LNCAP (cell line): ENCODE data around the gene TPBG.

Experiments
- TF ChIP-seq, protein P1 (sequence below): fragments of 450-650 bp; IDR thresholded peaks from 2 replicates; pipeline ENCODE4 v1.5.1; 2017; ENCODE audit warnings: mild to moderate bottlenecking

TPBG gene

DNA sequence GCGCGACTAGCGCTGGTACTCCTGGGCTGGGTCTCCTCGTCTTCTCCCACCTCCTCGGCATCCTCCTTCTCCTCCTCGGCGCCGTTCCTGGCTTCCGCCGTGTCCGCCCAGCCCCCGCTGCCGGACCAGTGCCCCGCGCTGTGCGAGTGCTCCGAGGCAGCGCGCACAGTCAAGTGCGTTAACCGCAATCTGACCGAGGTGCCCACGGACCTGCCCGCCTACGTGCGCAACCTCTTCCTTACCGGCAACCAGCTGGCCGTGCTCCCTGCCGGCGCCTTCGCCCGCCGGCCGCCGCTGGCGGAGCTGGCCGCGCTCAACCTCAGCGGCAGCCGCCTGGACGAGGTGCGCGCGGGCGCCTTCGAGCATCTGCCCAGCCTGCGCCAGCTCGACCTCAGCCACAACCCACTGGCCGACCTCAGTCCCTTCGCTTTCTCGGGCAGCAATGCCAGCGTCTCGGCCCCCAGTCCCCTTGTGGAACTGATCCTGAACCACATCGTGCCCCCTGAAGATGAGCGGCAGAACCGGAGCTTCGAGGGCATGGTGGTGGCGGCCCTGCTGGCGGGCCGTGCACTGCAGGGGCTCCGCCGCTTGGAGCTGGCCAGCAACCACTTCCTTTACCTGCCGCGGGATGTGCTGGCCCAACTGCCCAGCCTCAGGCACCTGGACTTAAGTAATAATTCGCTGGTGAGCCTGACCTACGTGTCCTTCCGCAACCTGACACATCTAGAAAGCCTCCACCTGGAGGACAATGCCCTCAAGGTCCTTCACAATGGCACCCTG lies 1.6 kb downstream of the TPBG start:
- TF ChIP-seq, protein P1, sequence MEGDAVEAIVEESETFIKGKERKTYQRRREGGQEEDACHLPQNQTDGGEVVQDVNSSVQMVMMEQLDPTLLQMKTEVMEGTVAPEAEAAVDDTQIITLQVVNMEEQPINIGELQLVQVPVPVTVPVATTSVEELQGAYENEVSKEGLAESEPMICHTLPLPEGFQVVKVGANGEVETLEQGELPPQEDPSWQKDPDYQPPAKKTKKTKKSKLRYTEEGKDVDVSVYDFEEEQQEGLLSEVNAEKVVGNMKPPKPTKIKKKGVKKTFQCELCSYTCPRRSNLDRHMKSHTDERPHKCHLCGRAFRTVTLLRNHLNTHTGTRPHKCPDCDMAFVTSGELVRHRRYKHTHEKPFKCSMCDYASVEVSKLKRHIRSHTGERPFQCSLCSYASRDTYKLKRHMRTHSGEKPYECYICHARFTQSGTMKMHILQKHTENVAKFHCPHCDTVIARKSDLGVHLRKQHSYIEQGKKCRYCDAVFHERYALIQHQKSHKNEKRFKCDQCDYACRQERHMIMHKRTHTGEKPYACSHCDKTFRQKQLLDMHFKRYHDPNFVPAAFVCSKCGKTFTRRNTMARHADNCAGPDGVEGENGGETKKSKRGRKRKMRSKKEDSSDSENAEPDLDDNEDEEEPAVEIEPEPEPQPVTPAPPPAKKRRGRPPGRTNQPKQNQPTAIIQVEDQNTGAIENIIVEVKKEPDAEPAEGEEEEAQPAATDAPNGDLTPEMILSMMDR: no peak

DNA sequence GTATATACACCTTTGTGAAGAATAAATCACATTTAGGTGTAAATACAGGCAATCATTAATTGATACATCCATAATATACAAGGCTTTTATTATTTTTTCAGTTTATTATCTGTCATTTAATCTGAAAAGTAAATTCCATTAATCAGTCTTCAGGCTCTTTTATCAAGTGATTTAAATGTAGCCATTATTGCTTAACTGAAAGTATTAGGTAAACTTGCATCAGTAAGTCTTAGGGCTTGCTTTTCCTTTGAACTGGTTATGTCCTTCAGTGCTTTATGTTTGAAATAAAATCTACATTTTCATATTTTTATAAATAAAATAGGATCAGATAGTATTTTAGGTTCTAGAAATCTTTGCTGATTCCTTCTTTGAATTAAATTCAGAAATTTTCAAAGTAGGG lies 4.1 kb downstream of the TPBG start:
- TF ChIP-seq, protein P1: no peak

DNA sequence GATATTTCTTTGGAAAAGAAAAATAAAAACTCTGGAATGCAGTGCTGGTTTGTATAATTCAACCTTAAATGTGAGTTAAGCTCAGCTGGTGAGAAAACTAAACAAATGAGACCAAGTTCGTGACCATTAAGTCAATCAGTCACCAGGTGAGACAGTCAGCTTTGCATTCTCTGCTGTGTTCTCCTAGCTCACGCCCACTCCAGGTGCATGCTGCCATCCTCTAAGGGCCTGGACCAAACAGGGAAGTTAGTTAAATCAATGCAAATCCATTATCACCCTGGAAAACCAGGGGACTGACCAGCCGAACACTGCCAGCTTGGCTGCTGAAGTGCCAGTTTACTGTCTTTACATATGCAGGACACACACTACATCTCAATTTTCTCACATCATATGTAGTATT lies 7.2 kb downstream of the TPBG start:
- TF ChIP-seq, protein P1: no peak

DNA sequence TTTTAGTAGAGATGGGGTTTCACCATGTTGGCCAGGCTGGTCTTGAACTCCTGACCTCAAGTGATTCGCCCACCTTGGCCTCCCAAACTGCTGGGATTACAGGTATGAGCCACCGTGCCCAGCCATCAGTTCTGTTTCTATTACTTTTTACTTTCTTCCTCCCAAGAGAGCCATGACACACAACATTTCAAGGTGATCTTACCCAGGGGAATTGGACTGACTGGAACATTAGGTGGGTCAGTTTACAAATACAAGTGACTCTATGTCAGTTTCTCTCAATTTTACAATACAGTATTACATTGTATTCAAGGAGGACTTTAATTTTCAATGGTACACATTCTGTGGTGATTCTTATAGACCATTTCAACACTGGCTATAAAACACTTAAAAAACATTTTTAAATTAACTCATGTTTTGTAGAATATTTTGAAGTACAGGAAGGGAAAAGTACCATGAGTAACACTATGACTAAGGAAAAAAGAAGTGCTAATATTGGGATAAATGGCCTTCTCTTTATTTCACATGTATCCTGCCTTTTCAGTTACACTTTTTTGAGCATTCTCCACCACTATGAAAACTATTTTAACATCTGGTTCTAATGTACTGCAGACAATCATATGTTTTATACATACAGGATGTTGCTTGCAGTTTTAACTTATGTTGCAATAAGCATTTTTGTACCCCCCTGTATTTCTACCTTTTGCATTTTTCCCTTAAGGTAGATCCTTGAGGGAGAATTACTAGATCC lies 8.4 kb downstream of the TPBG start:
- TF ChIP-seq, protein P1: no peak

DNA sequence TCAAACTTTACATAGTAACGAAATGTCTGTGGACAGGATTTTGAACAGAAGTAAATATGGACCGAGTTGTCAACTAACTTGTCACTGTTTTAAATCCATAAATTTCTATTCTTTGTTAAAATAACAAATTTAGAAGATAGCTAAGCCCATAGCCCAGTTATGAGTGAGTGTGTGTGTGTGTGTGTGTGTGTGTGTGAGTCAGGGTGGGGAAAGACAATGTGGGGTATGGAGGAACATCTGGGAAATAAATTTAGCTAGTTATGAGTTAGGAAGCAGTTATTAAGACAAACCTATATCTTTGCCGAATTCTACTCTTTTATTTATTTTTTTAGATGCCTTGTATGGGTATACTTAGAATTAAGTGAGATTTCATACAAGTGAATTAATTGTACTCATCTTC lies 9.0 kb downstream of the TPBG start:
- TF ChIP-seq, protein P1: no peak

DNA sequence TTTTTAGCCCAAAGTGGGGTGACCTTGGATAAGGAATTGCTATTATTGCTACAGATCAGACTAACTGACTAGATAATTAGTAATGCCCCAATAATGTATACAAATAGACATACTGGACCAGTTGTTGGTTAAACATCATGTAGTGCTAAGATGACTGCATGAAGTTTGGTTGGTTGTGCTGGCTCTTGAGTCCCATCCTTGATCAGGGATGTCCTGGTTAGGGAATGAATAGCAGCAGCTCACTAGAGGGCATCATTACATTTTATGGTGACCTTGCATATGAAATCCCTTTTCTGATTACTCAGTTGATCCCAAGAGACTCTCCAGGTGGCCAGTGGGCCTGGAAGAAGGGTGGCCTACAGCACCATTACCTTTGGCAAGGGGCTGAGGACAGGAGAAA lies 10.9 kb downstream of the TPBG start:
- TF ChIP-seq, protein P1: no peak

DNA sequence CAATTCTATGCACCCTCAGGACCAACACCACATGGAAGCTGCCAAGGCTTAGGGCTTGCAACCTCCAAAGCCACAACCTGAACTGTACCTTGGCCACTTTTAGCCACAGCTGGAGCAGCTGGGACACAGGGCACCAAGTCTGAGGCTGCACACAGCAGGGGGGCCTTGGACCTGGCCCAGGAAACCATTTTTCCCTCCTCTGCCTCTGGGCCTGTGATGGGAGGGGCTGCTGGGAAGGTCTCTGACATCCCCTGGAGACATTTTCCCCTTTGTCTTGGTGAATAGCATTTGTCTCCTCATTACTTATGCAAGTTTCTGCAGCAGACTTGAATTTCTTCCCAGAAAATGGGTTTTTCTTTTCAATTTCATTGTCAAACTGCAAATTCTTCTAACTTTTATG lies 13.0 kb downstream of the TPBG start:
- TF ChIP-seq, protein P1: no peak
